GM18909 (cell line): ENCODE measurements around the gene REEP5.
A peak's percentile ranks its signal among the peaks of the same experiment; 100 is the strongest.
"Not testable (repeated sequence)": the region's sequence is repeated elsewhere in the genome, so short reads cannot be mapped to it uniquely, and the experiment has no call there.

Source experiments
- ATAC-seq: cut with Tn5 transposase; IDR thresholded peaks from one replicate; pipeline ENCODE4 v1.9.1; 2021; ENCODE audit warnings: mild to moderate bottlenecking; ENCODE audit not compliant: unreplicated experiment, poor library complexity

Gene REEP5

DNA sequence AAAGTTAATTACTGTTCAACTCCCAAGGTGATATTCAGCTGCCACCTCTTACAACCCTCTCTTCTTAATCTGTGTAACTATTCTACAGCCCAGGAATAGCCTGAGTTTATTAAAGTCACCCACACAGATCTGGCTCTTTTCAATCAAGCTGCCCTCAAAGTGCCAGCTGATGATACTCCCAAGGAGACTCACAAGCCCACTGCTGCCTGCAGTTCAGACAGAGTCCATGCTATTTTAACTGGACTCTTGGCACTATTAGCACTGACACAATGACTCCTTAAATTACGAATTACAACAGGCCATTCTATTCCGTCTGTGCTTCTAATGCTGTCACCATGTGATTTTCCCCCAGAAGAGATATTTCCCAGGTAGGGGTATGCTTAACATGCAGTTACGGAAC is 26.3 kb downstream of the REEP5 start:
- no peak for ATAC-seq

- no peak for ATAC-seq
These were observed 29.3 kb downstream of the REEP5 start for GRCh38 chr5:112892776-112893175.

DNA sequence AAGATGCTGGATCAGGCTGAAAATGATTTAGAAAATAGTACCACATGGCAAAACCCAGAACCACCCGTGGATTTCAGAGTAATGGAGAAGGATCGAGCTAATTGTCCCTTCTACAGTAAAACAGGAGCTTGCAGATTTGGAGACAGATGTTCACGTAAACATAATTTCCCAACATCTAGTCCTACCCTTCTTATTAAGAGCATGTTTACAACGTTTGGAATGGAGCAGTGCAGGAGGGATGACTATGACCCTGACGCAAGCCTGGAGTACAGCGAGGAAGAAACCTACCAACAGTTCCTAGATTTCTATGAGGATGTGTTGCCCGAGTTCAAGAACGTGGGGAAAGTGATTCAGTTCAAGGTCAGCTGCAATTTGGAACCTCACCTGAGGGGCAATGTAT is 30.0 kb downstream of the REEP5 start:
- ATAC-seq = not testable (repeated sequence)

DNA sequence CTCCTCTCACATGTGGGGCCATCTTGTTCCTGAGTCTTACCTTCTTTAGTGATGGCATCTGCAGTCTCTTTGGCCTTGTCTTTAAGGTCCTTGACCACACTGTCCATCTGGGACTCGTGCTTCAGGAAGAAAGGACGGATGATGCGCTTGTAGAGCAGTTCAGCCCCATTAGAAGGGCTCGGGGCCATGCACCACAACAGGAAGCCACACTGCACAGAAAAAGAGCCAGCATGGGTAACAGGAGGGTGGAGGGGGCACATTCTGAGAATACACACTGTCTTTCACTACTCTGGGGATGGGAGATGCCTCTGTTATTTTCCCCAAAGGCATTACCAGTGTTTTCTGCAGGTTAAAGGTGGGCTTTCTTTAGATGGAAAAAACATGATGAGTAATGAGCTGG is 35.1 kb downstream of the REEP5 start:
- no peak for ATAC-seq

GRCh38 chr5:112885001-112885400 is 37.0 kb downstream of the REEP5 start:
- no peak for ATAC-seq

DNA sequence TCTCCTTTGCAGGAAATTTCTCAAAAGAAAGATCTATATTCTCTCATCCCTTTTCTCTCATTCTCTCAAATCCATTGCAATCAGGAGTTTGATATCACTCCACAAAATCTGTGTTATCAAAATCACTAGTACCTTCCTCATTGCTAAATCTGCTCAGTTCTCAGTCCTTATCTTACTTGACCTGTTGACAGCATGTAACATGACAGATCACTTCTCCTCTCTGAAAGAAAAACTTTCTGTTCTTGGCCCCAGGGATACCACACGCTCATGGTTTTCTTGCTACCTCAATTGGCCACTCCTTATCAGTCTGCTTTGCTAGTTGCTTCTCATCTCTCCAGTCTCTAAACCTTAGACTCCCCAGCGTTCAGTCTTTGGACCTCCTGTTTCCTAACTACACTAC is 38.8 kb downstream of the REEP5 start:
- no peak for ATAC-seq

GRCh38 chr5:112880219-112880964 is 41.6 kb downstream of the REEP5 start:
- ATAC-seq = no peak

DNA sequence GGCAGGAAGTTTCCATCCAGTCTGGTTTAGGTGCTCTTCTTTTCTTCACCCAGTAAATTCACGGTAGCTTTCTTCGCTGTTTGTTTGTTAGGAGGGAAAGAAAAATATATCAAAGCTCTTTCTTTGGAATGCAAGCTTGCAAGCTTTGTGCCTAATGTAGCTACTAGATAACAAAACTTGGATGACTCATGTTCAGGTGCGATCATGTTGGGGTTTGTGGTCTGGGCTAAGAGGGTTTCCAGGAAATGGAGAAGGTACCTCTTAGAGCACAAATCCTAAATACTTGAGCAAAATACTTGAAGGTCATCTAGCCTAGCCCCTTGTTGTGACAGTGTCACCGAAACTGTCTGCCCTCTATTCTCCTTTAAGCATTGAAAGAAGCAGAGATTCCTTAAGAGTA is 43.3 kb downstream of the REEP5 start:
- peak; percentile 53 for ATAC-seq

DNA sequence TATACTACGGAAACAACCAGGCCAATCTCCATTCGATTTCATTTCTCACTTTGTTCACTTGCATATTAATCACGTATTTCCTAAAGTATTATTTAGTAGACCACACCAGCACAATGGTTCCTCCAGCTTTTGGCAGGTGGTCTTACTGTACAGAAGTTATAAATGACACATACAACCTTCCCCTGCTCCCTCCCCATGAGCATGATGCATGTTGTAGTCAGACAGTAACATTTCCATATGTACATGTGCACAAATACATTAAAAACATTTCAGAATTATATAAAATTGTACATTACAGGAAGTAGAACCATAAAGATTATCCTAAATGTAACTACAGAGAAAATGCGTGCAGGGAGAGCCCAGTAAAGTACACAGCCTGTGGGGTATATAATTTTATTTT is 43.9 kb downstream of the REEP5 start:
- no peak for ATAC-seq

- ATAC-seq = no peak
These were observed 45.7 kb downstream of the REEP5 start for GRCh38 chr5:112876362-112876761.

GRCh38 chr5:112870966-112871365 is 51.1 kb downstream of the REEP5 start:
- no peak for ATAC-seq

DNA sequence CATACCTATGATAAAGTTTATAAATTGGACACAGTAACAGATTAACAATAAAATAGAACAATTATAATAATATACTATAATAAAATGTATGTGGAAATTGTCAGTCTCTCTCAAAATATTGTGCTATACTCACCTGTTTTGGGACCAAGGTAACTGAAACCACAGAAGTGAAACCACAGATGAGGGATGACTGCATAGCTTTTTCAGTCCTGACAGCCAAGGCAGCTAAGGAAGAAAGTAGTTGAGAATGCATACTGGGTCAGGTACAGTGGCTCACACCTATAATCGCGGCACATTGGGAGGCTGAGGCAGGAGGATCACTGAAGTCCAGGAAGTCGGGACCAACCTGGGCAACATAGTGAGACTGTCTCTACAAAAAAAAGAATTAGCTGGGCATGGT is 52.1 kb downstream of the REEP5 start:
- ATAC-seq = peak; percentile 66

DNA sequence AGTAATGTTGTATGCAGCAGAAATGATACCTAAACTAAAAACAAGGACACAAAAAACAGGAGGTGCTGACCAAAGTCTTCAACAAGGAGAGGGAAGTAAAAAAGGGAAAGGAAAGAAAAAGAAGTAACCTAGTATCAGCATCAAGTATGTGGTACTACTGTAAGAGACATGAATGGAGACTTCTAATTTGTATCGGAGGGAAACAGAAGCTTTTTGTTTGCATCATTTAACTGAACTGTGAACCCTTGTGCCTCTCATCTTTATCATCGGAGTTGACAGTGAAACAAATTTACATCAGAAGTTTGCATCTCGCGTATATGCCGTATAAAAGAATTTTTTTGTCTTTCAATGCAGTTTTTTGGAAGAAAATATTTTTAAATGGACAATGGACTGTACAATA is 54.6 kb downstream of the REEP5 start:
- no peak for ATAC-seq

DNA sequence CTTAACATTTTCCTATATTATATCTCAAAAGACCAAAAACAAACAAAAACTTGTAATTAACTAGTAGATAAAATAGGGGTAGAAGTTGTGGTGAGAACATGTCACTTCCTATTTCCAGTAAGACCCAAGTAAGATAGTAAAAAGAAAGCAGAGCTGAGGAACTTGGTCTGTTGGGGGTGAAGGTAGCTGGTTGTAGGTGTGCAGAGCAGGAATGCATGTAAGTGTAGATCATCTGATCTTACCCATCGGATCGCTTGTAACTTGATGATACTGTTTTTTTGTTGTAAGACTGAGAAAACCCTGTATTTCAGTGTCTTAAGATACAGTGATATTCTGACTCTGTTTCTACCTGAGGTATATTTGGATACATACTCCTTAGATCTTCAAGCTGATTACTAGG is 55.3 kb downstream of the REEP5 start:
- no peak for ATAC-seq

DNA sequence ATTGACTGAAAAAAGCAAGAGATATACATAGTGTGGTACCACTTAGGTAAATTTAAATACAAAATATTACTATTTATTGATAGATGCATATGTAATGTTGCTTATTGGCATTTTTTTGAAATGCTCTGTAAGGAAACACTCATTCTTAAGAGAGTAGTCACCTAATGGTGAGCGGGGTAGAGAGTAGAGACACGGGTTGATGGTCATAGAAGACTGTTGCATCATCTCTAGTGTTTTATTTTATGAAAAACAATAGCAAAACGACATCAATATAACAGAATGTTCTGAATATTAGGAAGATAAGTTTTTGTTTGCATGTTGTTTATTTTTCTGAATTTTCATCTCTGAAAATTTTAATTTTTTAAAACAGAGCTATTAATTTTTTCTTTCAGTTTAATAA is 56.9 kb downstream of the REEP5 start:
- ATAC-seq = no peak

DNA sequence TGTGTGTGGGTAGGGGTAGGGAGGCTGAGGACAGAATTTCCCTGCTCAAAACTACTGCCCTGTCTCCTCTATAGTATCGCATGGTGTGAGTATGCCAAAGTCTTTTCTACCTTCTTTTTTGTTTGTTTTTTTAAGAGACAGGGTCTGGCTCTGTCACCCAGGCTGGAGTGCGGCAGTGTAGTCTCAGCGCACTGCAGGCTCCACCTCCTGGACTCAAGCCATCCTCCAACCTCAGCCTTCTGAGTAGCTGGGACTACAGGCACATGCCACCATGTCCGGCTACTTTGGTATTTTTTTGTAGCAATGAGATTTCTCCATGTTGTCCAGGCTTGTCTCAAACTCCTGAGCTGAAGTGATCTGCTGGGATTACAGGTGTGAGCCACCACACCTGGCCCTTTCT is 58.5 kb downstream of the REEP5 start:
- ATAC-seq = no peak

- no peak for ATAC-seq
These were observed 59.9 kb downstream of the REEP5 start for GRCh38 chr5:112862085-112862484.

DNA sequence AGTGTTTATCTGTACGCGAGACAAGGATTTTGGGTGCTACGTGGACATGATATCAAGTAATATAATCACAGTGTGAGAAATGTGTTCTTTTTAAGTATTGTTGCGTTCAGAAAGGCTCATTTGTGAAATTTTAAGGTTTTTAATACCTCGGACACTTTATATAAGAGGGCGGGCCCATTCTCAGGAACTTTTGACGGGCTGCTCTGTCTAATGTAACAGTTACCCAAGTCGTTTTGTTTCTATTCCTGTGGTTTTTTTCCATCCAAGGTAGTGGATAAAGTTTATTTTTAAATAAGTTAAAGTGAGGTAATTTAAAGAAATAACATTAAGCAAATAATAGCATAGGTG is 60.4 kb downstream of the REEP5 start:
- no peak for ATAC-seq

DNA sequence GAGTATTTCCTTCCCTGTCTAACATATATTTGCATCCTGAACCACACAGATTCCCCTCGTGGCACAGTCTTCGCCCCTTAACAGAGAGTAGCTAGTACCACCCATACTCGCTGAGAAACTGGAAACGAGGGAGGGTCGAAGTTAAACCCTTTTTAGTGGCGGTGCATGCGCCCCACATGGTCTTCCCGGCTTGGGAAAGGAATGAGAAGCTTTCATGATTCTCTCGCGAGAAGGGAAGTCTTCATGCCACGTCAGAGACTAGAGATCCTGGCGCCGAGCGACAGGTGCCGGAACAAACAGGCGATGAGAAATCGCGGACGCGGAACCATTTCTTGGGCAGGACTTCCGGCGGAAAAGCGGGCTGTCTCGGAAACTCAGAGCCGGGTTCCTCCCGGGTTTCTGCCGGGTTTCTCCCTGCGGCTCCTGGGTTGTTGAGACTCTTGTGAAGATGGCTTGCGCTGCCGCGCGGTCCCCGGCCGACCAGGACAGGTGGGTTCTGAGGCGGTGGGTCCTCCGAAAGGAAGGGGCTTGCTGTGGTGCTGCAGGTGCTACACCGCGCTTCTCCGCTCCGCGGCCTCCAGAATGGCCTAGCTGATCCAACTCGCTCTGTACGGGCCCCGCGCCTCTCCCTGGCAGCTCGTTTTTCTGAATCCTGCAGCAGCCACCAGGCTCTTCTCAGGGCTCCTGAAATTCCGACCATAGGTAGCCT is 60.9 kb downstream of the REEP5 start, which contains the start of gene SRP19:
Gene SRP19 (plus strand): TSS at position 359 of the 709 bp plus-strand sequence. CDS start 90 bp downstream, at position 449.
- peak; percentile 99 for ATAC-seq

GRCh38 chr5:112860571-112860928 is 61.5 kb downstream of the REEP5 start:
- ATAC-seq = not testable (repeated sequence)

- ATAC-seq = no peak
These were observed 64.2 kb downstream of the REEP5 start for GRCh38 chr5:112857866-112858265.

GRCh38 chr5:112854651-112855050 is 67.4 kb downstream of the REEP5 start:
- ATAC-seq = no peak
